HuH-7 (cell line): ENCODE measurements around the gene KIF16B.
"Not testable (repeated sequence)": the region's sequence is repeated elsewhere in the genome, so short reads cannot be mapped to it uniquely, and the experiment has no call there.

ENCODE experiments used
- DNase-seq: peaks from one replicate; pipeline ENCODE4 v3.0.0; 2011; ENCODE audit warnings: low spot score

The KIF16B gene

GRCh38 chr20:16287776-16288175, 285.5 kb downstream of the KIF16B start:
- no peak for DNase-seq

- no peak for DNase-seq
Measured at GRCh38 chr20:16286601-16287000, 286.6 kb downstream of the KIF16B start.

GRCh38 chr20:16284385-16285100, 288.7 kb downstream of the KIF16B start:
- DNase-seq: no peak

GRCh38 chr20:16283978-16284377, 289.3 kb downstream of the KIF16B start:
- no peak for DNase-seq

- no peak for DNase-seq
Measured at GRCh38 chr20:16283307-16283706, 289.9 kb downstream of the KIF16B start.

GRCh38 chr20:16280219-16280618, 293.0 kb downstream of the KIF16B start:
- no peak for DNase-seq

GRCh38 chr20:16279320-16279719, 293.9 kb downstream of the KIF16B start:
- peak; percentile 71 for DNase-seq

GRCh38 chr20:16273812-16274555, 299.3 kb downstream of the KIF16B start:
- no peak for DNase-seq

- no peak for DNase-seq
Measured at GRCh38 chr20:16272780-16273360, 300.4 kb downstream of the KIF16B start.

- DNase-seq: peak; percentile 75
Measured at GRCh38 chr20:16271450-16271849, 301.8 kb downstream of the KIF16B start.

GRCh38 chr20:16270989-16271388, 302.3 kb downstream of the KIF16B start:
- peak; percentile 29 for DNase-seq

- no peak for DNase-seq
Measured at GRCh38 chr20:16270314-16270931, 302.8 kb downstream of the KIF16B start.

- no peak for DNase-seq
Measured at GRCh38 chr20:16267526-16267925, 305.7 kb downstream of the KIF16B start.

GRCh38 chr20:16265334-16265733, 307.9 kb downstream of the KIF16B start:
- no peak for DNase-seq

- no peak for DNase-seq
Measured at GRCh38 chr20:16263582-16263981, 309.7 kb downstream of the KIF16B start.

- DNase-seq: no peak
Measured at GRCh38 chr20:16262594-16262993, 310.7 kb downstream of the KIF16B start.

- DNase-seq: no peak
Measured at GRCh38 chr20:16261733-16262273, 311.4 kb downstream of the KIF16B start.

GRCh38 chr20:16260911-16261310, 312.3 kb downstream of the KIF16B start:
- no peak for DNase-seq

- DNase-seq: not testable (repeated sequence)
Measured at GRCh38 chr20:16260133-16260532, 313.1 kb downstream of the KIF16B start.

- no peak for DNase-seq
Measured at GRCh38 chr20:16258766-16259165, 314.5 kb downstream of the KIF16B start.

GRCh38 chr20:16257813-16258430, 315.3 kb downstream of the KIF16B start:
- DNase-seq: no peak

GRCh38 chr20:16257021-16257420, 316.2 kb downstream of the KIF16B start:
- no peak for DNase-seq
